ENCODE data around the gene GRPEL1. TPM values are rescaled to one million over a fixed set of nuclear protein-coding genes. Genes with fewer than 3 reads are reported as not detected.

Gene GRPEL1
- total RNA-seq (2022) (47.3 and 51.7 TPM in 2 replicates), Bru-seq, nascent RNA (percentile 84 among the genes with signal in this experiment), BruChase-seq, experiment 1, labeled RNA remaining after a 2-hour chase (percentile 90 among the genes with signal in this experiment), BruChase-seq, experiment 2, labeled RNA remaining after a 6-hour chase (percentile 83 among the genes with signal in this experiment)
- long read RNA-seq, transcript GRPEL1-201 (4 exons, 2,775 nt) = major isoform, 98 of 102 reads
- long read RNA-seq, partial matches to known transcripts = 0 of 102 reads
- long read RNA-seq, other reads (novel, unspliced or antisense) = 3 of 102 reads

DNA sequence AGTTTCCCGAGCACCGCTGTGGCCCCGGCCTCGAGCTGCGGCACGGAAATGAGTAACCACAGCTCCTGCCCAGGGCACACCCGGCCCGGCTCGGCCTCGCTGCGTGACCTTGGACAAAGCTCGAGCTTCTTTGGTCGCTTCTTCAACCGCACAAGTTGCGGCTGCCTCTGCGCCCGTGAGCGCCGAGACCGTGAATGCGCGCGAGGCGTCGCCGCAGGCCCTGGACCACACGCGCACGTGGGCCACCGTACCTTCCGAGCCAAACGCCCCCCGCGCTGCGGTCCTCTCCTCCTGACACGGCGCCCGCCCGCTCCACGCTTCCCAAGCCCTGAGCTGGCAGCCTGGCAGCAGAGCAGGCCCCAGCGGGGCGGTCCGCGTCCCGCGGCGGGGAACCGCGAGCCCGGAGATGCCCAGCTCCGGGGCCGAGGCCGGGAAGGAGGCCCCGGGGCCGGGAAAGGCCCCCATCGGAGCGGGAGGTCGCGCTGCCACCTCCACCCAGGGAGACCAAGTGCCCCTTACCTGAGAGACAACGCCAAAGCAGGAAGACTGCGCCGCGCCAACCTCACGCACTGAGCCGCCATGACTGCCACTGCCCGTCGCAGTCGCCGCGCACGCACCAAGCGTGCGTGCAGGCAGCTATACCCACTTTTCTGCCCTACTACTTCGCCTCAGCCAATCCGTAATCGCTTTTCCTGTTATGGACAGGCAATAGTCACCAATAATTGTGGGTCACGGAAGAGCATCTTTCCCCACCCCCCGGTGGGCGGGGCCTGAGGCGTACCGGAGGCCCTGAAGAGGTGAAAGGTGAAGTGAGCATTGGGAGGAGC is at the start of gene GRPEL1:
Gene GRPEL1, minus strand, starts transcription at position 613 of the 827 bp plus-strand sequence. Its CDS starts 32 bp downstream, at position 581.
- no peaks in the 10 kb centered on the region for H3K27me3 Mint-ChIP-seq (ENCODE audit: insufficient read depth, unreplicated experiment)
- DNase-seq = peak; percentile 99
- H3K9me3 ChIP-seq = no peaks in the 10 kb centered on the region
- intact Hi-C loops (cut with micrococcal nuclease; ENCODE audit: unreplicated experiment) = loop anchor here (1.0 to 2.0 kb wide), 3 partner anchors 23 to 347 kb away; no protein-coding TSS in a partner anchor
- no peaks in the 10 kb centered on the region for H3K9me3 Mint-ChIP-seq (ENCODE audit: unreplicated experiment)
- H3K36me3 ChIP-seq (ENCODE audit: control insufficient read depth, insufficient read depth, low read length) = peaks cover 2% of the 10 kb centered on the region; the same call in 1 of the 2 replicates
- peak within 1 kb of the TSS; percentile 87 for H3K27ac Mint-ChIP-seq (ENCODE audit: unreplicated experiment)
- TF ChIP-seq, protein P1, sequence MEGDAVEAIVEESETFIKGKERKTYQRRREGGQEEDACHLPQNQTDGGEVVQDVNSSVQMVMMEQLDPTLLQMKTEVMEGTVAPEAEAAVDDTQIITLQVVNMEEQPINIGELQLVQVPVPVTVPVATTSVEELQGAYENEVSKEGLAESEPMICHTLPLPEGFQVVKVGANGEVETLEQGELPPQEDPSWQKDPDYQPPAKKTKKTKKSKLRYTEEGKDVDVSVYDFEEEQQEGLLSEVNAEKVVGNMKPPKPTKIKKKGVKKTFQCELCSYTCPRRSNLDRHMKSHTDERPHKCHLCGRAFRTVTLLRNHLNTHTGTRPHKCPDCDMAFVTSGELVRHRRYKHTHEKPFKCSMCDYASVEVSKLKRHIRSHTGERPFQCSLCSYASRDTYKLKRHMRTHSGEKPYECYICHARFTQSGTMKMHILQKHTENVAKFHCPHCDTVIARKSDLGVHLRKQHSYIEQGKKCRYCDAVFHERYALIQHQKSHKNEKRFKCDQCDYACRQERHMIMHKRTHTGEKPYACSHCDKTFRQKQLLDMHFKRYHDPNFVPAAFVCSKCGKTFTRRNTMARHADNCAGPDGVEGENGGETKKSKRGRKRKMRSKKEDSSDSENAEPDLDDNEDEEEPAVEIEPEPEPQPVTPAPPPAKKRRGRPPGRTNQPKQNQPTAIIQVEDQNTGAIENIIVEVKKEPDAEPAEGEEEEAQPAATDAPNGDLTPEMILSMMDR (IDR thresholded peaks at IDR 0.05; ENCODE audit: insufficient read depth in 1 of 2, low read depth in 1 of 2, low read length in 1 of 2, severe bottlenecking in 1 of 2, unreplicated experiment in 1 of 2) = no peak
- H3K4me1 ChIP-seq = peaks cover 9% of the 10 kb centered on the region; the same call in 1 of the 2 replicates
- POLR2A ChIA-PET = interaction anchor here (0.6 to 2.6 kb wide), 9 partner anchors 11 to 872 kb away, joined by 3 to 27 read pairs (median 4); partner anchors contain the start of genes AFAP1, TADA2B and TBC1D14
- CTCF ChIA-PET = interaction anchor here (0.5 to 2.4 kb wide), 7 partner anchors 15 to 273 kb away, joined by 3 to 24 read pairs (median 4); partner anchors contain the start of gene TADA2B
- H3K4me3 Mint-ChIP-seq (ENCODE audit: unreplicated experiment) = peak within 1 kb of the TSS; percentile 90
- H3K36me3 Mint-ChIP-seq (ENCODE audit: insufficient read depth, unreplicated experiment) = peaks cover 42% of the 10 kb centered on the region
- no peaks in the 10 kb centered on the region for H3K27me3 ChIP-seq (replicated peaks; ENCODE audit: control insufficient read depth, insufficient read depth, low read length)
- peak within 1 kb of the TSS; percentile 77 for H3K4me3 ChIP-seq (ENCODE audit: low read depth, low read length)
- peaks cover 14% of the 10 kb centered on the region for H3K4me1 Mint-ChIP-seq (ENCODE audit: low read depth, unreplicated experiment)
- no TSS peak for BruUV-seq (replicated peaks)

DNA sequence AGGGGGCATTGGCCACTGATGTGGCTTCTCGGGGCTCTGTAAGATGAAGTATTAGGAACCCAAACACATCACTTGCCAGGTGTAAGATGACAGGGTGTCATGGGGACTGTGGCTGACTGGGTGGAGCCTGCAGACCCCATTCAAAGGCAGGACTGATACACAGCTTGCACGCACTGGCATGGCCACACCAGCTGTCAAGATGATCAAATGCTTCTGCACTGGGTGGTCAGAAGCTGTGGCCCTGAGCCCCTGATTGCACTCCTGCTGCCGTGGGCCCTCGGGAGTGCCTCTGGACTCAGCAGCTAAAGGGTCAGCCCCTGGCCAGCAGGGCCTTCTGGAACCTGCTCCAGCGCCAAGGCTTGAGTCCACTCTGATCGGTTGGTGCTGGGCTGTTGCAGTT is 48.8 kb upstream of the GRPEL1 start:
- Mint-ChIP-seq H3K27ac (ENCODE audit: unreplicated experiment) (no peak overlapping the region), H3K9me3 (ENCODE audit: unreplicated experiment) (peaks cover 15% of the 10 kb centered on the region), H3K4me1 (ENCODE audit: low read depth, unreplicated experiment) (no peaks in the 10 kb centered on the region), H3K4me3 (ENCODE audit: unreplicated experiment) (no peak overlapping the region), H3K36me3 (ENCODE audit: insufficient read depth, unreplicated experiment) (no peaks in the 10 kb centered on the region), H3K27me3 (ENCODE audit: insufficient read depth, unreplicated experiment) (peaks cover 13% of the 10 kb centered on the region)
- intact Hi-C loops (cut with micrococcal nuclease; ENCODE audit: unreplicated experiment) = no loop called here
- ChIA-PET POLR2A (no interaction called here), CTCF (no interaction called here)
- H3K36me3 ChIP-seq (ENCODE audit: control insufficient read depth, insufficient read depth, low read length) = no peaks in the 10 kb centered on the region
- H3K27me3 ChIP-seq (replicated peaks; ENCODE audit: control insufficient read depth, insufficient read depth, low read length) = no peaks in the 10 kb centered on the region
- no peaks in the 10 kb centered on the region for H3K9me3 ChIP-seq
- DNase-seq = no peak
- no peak overlapping the region for H3K4me3 ChIP-seq (ENCODE audit: low read depth, low read length)
- TF ChIP-seq, protein P1 (IDR thresholded peaks at IDR 0.05; ENCODE audit: insufficient read depth in 1 of 2, low read depth in 1 of 2, low read length in 1 of 2, severe bottlenecking in 1 of 2, unreplicated experiment in 1 of 2) = no peak
- H3K4me1 ChIP-seq = no peaks in the 10 kb centered on the region
- BruUV-seq (replicated peaks) = no TSS peak

All from Caco-2 (cell line).